Measurements from ENCODE around the gene ARRDC5. TPM values are rescaled to one million over a fixed set of nuclear protein-coding genes. Genes with fewer than 3 reads are reported as not detected.

The ARRDC5 gene
- total and polyA plus RNA-seq, 2 donors (not counting 3 experiments of a cell fraction or from before 2014, with no cell fraction given) = 0.04 TPM; not detected in 1

DNA sequence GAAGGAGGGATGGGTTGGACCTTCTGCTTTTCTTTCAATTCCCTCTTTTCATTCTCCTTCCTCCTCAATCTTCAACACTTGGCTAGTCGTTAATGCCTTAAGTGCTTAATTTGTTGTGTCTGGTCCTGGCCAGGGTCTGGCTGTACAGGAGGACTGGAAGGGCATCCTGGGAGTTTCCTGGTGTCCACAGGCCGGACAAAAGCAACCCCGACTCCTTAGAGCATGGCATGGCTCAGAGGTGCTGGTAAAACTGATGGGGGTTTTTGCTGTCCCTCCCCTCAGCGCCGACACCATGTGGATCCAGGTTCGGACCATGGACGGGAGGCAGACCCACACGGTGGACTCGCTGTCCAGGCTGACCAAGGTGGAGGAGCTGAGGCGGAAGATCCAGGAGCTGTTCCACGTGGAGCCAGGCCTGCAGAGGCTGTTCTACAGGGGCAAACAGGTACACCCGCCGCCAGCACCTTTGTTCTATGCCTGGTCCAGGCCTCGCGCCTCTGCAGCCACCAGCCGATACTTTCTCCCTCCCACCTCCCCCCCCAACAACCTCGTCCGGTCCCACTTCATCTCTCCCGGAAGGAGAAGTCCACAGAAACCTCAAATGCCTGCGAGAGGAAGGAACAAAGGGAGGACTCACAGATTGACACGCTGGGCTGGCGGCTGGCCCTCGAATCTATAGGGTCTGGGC, 8.0 kb upstream of the ARRDC5 start:
- Histone ChIP-seq H3K27ac (ENCODE audit: insufficient read depth, low read depth, low read length) (peak overlapping the region; percentile 58), H2AFZ (ENCODE audit: low read depth, low read length) (peak overlapping the region; percentile 45), H4K20me1 (replicated peaks; ENCODE audit: control insufficient read depth, extremely low read depth, insufficient read depth, low read length) (no peaks in the 10 kb centered on the region), H3K9me3 (replicated peaks; ENCODE audit: control insufficient read depth, insufficient read depth, low read length) (no peaks in the 10 kb centered on the region), H3K4me3 (replicated peaks in 1 of 3; ENCODE audit: insufficient read depth in 1 of 3, low read depth in 1 of 3, low read length in 3 of 3) (peak overlapping the region; percentile 71 to 77 (median 74)), H3K27me3 (ENCODE audit: control insufficient read depth in 2 of 2, insufficient read depth in 2 of 2, low read length in 2 of 2) (no peaks in the 10 kb centered on the region), H3K9me1 (replicated peaks; ENCODE audit: control insufficient read depth, extremely low read depth, insufficient read depth, low read length) (no peaks in the 10 kb centered on the region), H3K36me3 (ENCODE audit: control insufficient read depth in 2 of 2, extremely low read depth in 1 of 2, insufficient read depth in 2 of 2, low read length in 2 of 2) (no peaks in the 10 kb centered on the region), H3K4me1 (ENCODE audit: control insufficient read depth, extremely low read depth, insufficient read depth, low read length) (peaks cover 33% of the 10 kb centered on the region), H3K9ac (replicated peaks; ENCODE audit: extremely low read depth, insufficient read depth, low read length) (peak overlapping the region; percentile 65), H3K4me2 (ENCODE audit: insufficient read depth, low read length) (peak overlapping the region; percentile 90), H3K79me2 (ENCODE audit: control insufficient read depth, insufficient read depth, low read length) (peaks cover 50% of the 10 kb centered on the region)
- peak; percentile 89 for FAIRE-seq
- CTCF ChIA-PET = interaction anchor here (1.2 to 5.6 kb wide), 19 partner anchors 9 to 187 kb away, joined by 3 to 176 read pairs (median 7); partner anchors contain the start of genes DPP9, FEM1A and PLIN3
- dilution Hi-C loops (cut with MboI; ENCODE audit: extremely low pct_ligation_motif_present, low sequenced_read_pairs) = no loop called here
- BruUV-seq (replicated peaks) = TSS peak; percentile 50
- intact Hi-C loops (cut with micrococcal nuclease) = loop anchor here (1.0 to 10.0 kb wide), 6 partner anchors 43 to 1832 kb away; partner anchors contain the start of gene PLIN3
- TF ChIP-seq POLR2AphosphoS5 (IDR thresholded peaks at IDR 0.05; ENCODE audit: insufficient read depth, low read depth, low read length) = peak; percentile 58
- no peak for TF ChIP-seq FOS (IDR thresholded peaks at IDR 0.05; ENCODE audit: borderline replicate concordance, insufficient read depth, low read length)
- no peak for TF ChIP-seq JUN (IDR thresholded peaks at IDR 0.05; ENCODE audit: borderline replicate concordance, insufficient read depth, insufficient read length, low read depth)
- POLR2A ChIA-PET = no interaction called here
- peak; percentile 40 for DNase-seq (ENCODE audit: low read depth, low spot score)

DNA sequence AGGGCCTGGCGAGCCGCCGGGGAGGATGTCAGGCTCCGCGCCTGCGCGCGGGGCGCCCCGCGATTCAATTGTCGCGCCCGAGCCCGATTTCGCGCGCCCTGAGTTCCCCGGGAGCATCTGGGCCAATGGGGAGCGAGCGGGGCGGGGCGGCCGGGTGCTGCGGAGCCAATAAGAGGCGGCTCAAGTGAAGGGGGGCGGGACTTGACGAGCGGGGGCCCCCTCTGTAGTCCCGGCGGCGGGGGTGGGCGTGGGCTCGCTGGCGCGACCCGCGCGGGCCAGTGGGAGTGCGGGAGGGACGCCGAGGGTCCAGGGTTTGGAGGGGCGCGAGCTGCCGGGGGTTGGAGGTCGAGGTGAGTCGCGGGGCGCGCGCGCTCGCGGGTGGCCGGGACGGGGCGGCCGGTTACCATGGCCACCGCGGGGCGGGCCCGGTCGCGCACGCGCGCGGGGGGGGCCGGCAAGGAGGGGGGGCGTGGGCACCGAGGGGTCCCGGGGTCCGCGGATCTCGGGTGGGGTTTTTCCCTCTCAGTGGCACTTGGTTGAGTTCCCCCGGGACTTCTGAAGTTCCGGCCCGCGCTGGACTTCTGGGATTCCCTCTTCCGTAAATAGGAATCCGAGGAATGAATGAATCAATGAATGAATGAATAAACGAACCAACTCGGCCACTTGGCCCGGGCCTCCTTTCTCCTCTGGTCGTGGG, 7.3 kb upstream of the ARRDC5 start:
- Histone ChIP-seq H3K27me3 (ENCODE audit: control insufficient read depth in 2 of 2, insufficient read depth in 2 of 2, low read length in 2 of 2) (no peaks in the 10 kb centered on the region), H3K9me3 (replicated peaks; ENCODE audit: control insufficient read depth, insufficient read depth, low read length) (no peaks in the 10 kb centered on the region), H3K79me2 (ENCODE audit: control insufficient read depth, insufficient read depth, low read length) (peaks cover 43% of the 10 kb centered on the region), H3K4me2 (ENCODE audit: insufficient read depth, low read length) (peak overlapping the region; percentile 90), H3K4me1 (ENCODE audit: control insufficient read depth, extremely low read depth, insufficient read depth, low read length) (peaks cover 26% of the 10 kb centered on the region), H3K9ac (replicated peaks; ENCODE audit: extremely low read depth, insufficient read depth, low read length) (peak overlapping the region; percentile 65), H4K20me1 (replicated peaks; ENCODE audit: control insufficient read depth, extremely low read depth, insufficient read depth, low read length) (no peaks in the 10 kb centered on the region), H3K4me3 (replicated peaks in 1 of 3; ENCODE audit: insufficient read depth in 1 of 3, low read depth in 1 of 3, low read length in 3 of 3) (peak overlapping the region; percentile 71 to 77 (median 74)), H3K27ac (ENCODE audit: insufficient read depth, low read depth, low read length) (peak overlapping the region; percentile 58), H3K36me3 (ENCODE audit: control insufficient read depth in 2 of 2, extremely low read depth in 1 of 2, insufficient read depth in 2 of 2, low read length in 2 of 2) (no peaks in the 10 kb centered on the region), H3K9me1 (replicated peaks; ENCODE audit: control insufficient read depth, extremely low read depth, insufficient read depth, low read length) (no peaks in the 10 kb centered on the region), H2AFZ (ENCODE audit: low read depth, low read length) (peak overlapping the region; percentile 79)
- no TSS peak for BruUV-seq (replicated peaks)
- FAIRE-seq (peak; percentile 81), DNase-seq (ENCODE audit: low read depth, low spot score) (peak; percentile 87)
- TF ChIP-seq POLR2A (IDR thresholded peaks at IDR 0.05; ENCODE audit: low read depth, low read length) (no peak), GATA2 (IDR thresholded peaks at IDR 0.05; ENCODE audit: insufficient read depth, insufficient read length, low read depth, low read length) (no peak), POLR2AphosphoS5 (IDR thresholded peaks at IDR 0.05; ENCODE audit: insufficient read depth, low read depth, low read length) (peak; percentile 22), JUN (IDR thresholded peaks at IDR 0.05; ENCODE audit: borderline replicate concordance, insufficient read depth, insufficient read length, low read depth) (no peak), FOS (IDR thresholded peaks at IDR 0.05; ENCODE audit: borderline replicate concordance, insufficient read depth, low read length) (no peak)
- intact Hi-C loops (cut with micrococcal nuclease) = loop anchor here (1.0 to 10.0 kb wide), 4 partner anchors 43 to 1832 kb away; partner anchors contain the start of gene PLIN3
- dilution Hi-C loops (cut with MboI; ENCODE audit: extremely low pct_ligation_motif_present, low sequenced_read_pairs) = no loop called here
- CTCF ChIA-PET = interaction anchor here (1.0 to 5.6 kb wide), 4 partner anchors 39 to 101 kb away, joined by 3 to 176 read pairs (median 84); partner anchors contain the start of gene PLIN3
- POLR2A ChIA-PET = no interaction called here
